Neutrophil (primary cell): ENCODE data around the gene PDK2.

Experiments used
- H3K27ac ChIP-seq: fragments of 200-600 bp; sonication (generic); 2 replicates; pipeline ENCODE4 v1.5.1; 2016; ENCODE audit warnings: mild to moderate bottlenecking, moderate library complexity
- H3K27me3 ChIP-seq: fragments of 200-600 bp; sonication (generic); 2 replicates; pipeline ENCODE4 v1.6.0; 2016; ENCODE audit warnings: mild to moderate bottlenecking
- H3K36me3 ChIP-seq: fragments of 200-600 bp; sonication (generic); 2 replicates; pipeline ENCODE4 v1.5.1; 2017
- H3K4me1 ChIP-seq, 2 experiments: fragments of 200-600 bp in 1 of 2; sonication (generic) in 1 of 2; 1 replicate in 1 of 2; 2 replicates in 1 of 2; pipeline versions ENCODE4 v1.5.1 to v1.6.1; 2013 to 2016; ENCODE audit warnings: low read depth in 1 of 2, low read length in 1 of 2, mild to moderate bottlenecking in 1 of 2, moderate library complexity in 1 of 2; ENCODE audit not compliant: control insufficient read depth in 1 of 2, insufficient read depth in 1 of 2
- H3K4me3 ChIP-seq, 2 experiments: fragments of 200-600 bp in 1 of 2; sonication (generic) in 1 of 2; 1 replicate in 1 of 2; 2 replicates in 1 of 2; pipeline ENCODE4 v1.5.1; 2013 to 2016; ENCODE audit warnings: low read depth in 1 of 2, low read length in 1 of 2, mild to moderate bottlenecking in 1 of 2, moderate library complexity in 1 of 2
- H3K9me3 ChIP-seq: fragments of 200-600 bp; sonication (generic); 2 replicates; pipeline ENCODE4 v1.5.1; 2016
- TF ChIP-seq, protein P1 (sequence below): fragments of 200-600 bp; sonication (generic); IDR thresholded peaks from 2 replicates; pipeline ENCODE4 v1.5.1; 2016; ENCODE audit warnings: antibody characterized with exemption

The PDK2 gene

DNA sequence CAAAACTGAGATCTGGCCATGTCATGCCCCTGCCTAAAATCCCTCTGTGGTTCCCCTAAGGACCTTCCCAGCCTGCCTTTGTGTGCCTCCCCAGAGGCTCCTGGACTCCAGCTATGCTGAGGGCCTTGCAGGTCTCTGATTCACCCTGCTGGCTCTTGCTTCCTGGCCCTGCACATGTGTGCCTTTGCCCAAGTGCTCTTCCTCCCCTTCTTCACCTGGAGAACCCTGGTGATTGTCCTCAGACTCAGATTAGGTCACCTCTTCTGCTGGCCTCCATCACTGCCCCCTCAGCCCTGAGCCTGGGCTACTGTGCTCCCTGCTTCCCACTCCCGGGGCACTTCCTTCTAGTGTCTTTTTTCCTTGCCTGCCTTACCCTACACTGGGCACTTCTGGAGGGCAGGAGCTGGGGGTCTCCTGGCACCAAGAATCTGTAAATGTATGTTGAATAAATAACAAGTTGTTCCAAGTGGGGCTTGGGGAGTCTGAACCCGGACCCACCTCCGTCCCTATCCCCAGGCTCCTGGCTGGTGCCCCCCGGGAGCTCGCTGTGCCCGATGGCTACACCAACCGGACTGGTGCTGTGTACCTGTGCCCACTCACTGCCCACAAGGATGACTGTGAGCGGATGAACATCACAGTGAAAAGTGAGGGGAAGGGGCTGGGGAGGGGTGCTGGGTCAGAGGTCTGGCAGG is 31.4 kb upstream of the PDK2 start:
- H3K36me3 ChIP-seq = no peaks in the 10 kb centered on the region
- TF ChIP-seq, protein P1, sequence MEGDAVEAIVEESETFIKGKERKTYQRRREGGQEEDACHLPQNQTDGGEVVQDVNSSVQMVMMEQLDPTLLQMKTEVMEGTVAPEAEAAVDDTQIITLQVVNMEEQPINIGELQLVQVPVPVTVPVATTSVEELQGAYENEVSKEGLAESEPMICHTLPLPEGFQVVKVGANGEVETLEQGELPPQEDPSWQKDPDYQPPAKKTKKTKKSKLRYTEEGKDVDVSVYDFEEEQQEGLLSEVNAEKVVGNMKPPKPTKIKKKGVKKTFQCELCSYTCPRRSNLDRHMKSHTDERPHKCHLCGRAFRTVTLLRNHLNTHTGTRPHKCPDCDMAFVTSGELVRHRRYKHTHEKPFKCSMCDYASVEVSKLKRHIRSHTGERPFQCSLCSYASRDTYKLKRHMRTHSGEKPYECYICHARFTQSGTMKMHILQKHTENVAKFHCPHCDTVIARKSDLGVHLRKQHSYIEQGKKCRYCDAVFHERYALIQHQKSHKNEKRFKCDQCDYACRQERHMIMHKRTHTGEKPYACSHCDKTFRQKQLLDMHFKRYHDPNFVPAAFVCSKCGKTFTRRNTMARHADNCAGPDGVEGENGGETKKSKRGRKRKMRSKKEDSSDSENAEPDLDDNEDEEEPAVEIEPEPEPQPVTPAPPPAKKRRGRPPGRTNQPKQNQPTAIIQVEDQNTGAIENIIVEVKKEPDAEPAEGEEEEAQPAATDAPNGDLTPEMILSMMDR = no peak
- H3K4me3 ChIP-seq = no peak overlapping the region
- H3K4me1 ChIP-seq = no peaks in the 10 kb centered on the region
- peaks cover 50% of the 10 kb centered on the region for H3K27me3 ChIP-seq
- no peaks in the 10 kb centered on the region for H3K9me3 ChIP-seq
- H3K27ac ChIP-seq = no peak overlapping the region

DNA sequence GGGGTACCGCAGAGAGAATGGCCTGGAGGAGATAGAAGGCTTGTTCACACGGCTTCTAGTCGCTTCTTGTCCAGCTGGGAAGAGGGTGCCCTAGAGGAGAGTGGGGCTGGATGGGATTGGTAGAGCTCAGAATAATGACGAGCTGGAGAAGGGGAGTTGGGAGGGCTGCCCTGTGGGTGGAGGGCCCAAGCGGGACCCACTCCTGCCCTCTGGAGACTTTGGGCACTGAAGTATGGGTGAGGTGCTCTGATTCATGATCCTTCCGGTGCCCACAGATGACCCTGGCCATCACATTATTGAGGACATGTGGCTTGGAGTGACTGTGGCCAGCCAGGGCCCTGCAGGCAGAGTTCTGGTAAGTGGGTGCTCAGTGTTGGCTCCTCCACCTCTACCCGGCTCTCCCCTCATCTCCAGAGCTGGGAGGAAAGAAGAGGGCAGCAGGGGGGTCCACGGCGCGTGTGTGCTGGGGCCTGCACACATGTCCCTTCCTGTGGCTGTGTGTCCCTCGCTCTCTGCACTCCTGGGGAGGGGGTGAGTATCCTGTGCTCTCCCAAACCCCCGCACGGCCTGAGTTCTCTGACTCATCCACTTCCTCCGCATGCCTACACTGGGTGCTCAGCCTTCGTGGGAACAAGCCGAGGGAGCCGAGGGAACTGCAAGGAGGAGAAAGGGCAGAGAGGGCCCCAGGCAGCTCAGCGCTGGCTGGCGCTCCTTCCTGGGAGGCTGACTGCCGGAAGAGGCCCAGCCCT is 30.7 kb upstream of the PDK2 start:
- no peaks in the 10 kb centered on the region for H3K9me3 ChIP-seq
- H3K36me3 ChIP-seq = no peaks in the 10 kb centered on the region
- TF ChIP-seq, protein P1 = no peak
- no peak overlapping the region for H3K4me3 ChIP-seq
- peaks cover 44% of the 10 kb centered on the region for H3K27me3 ChIP-seq
- no peak overlapping the region for H3K27ac ChIP-seq
- H3K4me1 ChIP-seq = no peaks in the 10 kb centered on the region

DNA sequence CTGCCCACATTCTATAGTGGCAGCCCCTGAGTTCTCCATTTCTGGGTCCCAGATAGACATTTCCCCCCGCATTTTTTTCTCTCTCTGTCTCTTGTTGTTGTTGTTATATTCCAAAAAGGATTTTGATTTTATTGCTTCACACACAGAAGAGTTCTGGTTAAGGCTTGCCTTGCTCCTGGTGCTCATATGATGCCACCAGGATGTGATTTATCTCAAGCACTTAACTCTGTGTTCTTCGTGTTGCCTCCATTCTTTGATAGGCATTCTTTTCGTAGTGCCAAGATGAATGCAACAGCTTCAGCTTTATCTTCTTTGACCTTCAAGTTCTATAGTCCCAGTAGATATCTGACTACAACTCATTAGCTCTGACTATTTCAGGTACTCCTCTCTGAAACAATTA is 30.1 kb upstream of the PDK2 start:
- TF ChIP-seq, protein P1 = no peak
- Histone ChIP-seq H3K4me3 (no peak overlapping the region), H3K27ac (no peak overlapping the region), H3K36me3 (no peaks in the 10 kb centered on the region), H3K4me1 (no peaks in the 10 kb centered on the region), H3K27me3 (peaks cover 42% of the 10 kb centered on the region), H3K9me3 (no peaks in the 10 kb centered on the region)

DNA sequence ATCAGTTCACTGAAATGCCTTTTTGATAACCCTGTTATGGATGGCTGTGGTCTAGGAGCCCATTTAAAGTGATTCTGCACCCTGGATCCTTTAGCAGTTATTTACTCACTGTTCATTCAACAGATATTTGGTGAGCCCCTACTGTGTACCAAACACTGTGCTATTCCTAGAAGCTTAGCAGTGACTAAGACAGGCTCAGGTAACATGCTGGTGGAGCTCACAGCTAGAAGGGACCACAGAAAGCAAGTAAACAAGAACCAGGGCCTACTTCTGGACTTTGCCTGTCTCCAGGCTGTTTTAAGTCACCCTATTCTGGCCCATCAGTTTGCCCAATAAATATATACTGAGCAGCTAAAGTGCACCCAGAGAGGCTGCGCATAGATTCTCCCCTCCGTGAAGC is 28.2 kb upstream of the PDK2 start:
- Histone ChIP-seq H3K4me3 (no peak overlapping the region), H3K4me1 (no peaks in the 10 kb centered on the region), H3K27ac (no peak overlapping the region), H3K27me3 (peaks cover 38% of the 10 kb centered on the region), H3K36me3 (no peaks in the 10 kb centered on the region), H3K9me3 (no peaks in the 10 kb centered on the region)
- TF ChIP-seq, protein P1 = no peak

DNA sequence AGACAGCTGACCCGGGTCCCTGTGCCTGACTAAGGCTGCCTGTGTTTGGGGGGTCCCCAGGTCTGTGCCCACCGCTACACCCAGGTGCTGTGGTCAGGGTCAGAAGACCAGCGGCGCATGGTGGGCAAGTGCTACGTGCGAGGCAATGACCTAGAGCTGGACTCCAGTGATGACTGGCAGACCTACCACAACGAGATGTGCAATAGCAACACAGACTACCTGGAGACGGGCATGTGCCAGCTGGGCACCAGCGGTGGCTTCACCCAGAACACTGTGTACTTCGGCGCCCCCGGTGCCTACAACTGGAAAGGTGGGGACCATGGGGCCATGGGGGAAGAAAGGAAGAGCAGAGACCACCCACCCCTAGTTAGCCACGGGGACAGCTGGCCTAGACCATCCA is 27.2 kb upstream of the PDK2 start:
- Histone ChIP-seq H3K27me3 (peaks cover 31% of the 10 kb centered on the region), H3K9me3 (no peaks in the 10 kb centered on the region), H3K27ac (no peak overlapping the region), H3K4me1 (no peaks in the 10 kb centered on the region), H3K4me3 (no peak overlapping the region), H3K36me3 (no peaks in the 10 kb centered on the region)
- TF ChIP-seq, protein P1 = no peak
